A673 (cell line): ENCODE data around the gene CFAP97. TPM values are rescaled to one million over a fixed set of nuclear protein-coding genes. Genes with fewer than 3 reads are reported as not detected.
A peak's percentile ranks its signal among the peaks of the same experiment; 100 is the strongest.

Source experiments
- BruUV-seq: library from RNA; stranded (reverse); fragments of 400-500 nt; replicated peaks from 2 replicates; lab custom pipeline; 2021; lab: Mats Ljungman, UMichigan
- CTCF ChIA-PET: fragments of 300-600 bp; sonication (Branson Sonifier 250); formaldehyde crosslinking; loops from one replicate; lab custom pipeline; 2022; ENCODE audit warnings: antibody characterized with exemption; lab: Charles Lee
- POLR2A ChIA-PET: fragments of 300-600 bp; sonication (Branson Sonifier 250); formaldehyde crosslinking; loops from one replicate; lab custom pipeline; 2022; ENCODE audit warnings: antibody characterized with exemption; ENCODE audit not compliant: low non-redundant PET; lab: Charles Lee
- DNase-seq: peaks from one replicate; pipeline ENCODE4 v3.0.0-alpha.2; 2015; ENCODE audit warnings: low spot score
- H3K27ac ChIP-seq: fragments of 200-600 bp; sonication (generic); 2 replicates; pipeline ENCODE4 v1.5.1; 2016; ENCODE audit warnings: mixed run types, low read depth, mild to moderate bottlenecking, mixed read lengths, antibody characterized with exemption, low read length; ENCODE audit not compliant: poor library complexity, severe bottlenecking
- H3K27me3 ChIP-seq: fragments of 200-600 bp; sonication (generic); replicated peaks from 2 replicates; pipeline ENCODE4 v1.6.1; 2017; ENCODE audit warnings: mixed run types, low read depth, mild to moderate bottlenecking, mixed read lengths, antibody characterized with exemption, low read length; ENCODE audit not compliant: insufficient read depth, poor library complexity
- H3K36me3 ChIP-seq: fragments of 200-600 bp; sonication (generic); 2 replicates; pipeline ENCODE4 v1.6.1; 2016; ENCODE audit warnings: mixed run types, mild to moderate bottlenecking, mixed read lengths, antibody characterized with exemption, low read length; ENCODE audit not compliant: insufficient read depth, poor library complexity, severe bottlenecking
- H3K4me1 ChIP-seq: fragments of 200-600 bp; sonication (generic); 2 replicates; pipeline ENCODE4 v1.6.1; 2017; ENCODE audit warnings: mixed run types, mild to moderate bottlenecking, mixed read lengths, antibody characterized with exemption, low read length; ENCODE audit not compliant: insufficient read depth, poor library complexity, severe bottlenecking
- H3K4me3 ChIP-seq: fragments of 200-600 bp; sonication (generic); 2 replicates; pipeline ENCODE4 v1.5.1; 2016; ENCODE audit warnings: low read depth, mixed run types, mild to moderate bottlenecking, mixed read lengths, low read length; ENCODE audit not compliant: poor library complexity, severe bottlenecking
- H3K9me3 ChIP-seq: fragments of 200-600 bp; sonication (generic); 2 replicates; pipeline ENCODE4 v1.6.1; 2016; ENCODE audit warnings: mixed run types, low read depth, mild to moderate bottlenecking, mixed read lengths, antibody characterized with exemption, low read length; ENCODE audit not compliant: poor library complexity, severe bottlenecking
- CTCF ChIP-seq: fragments of 300-800, 200-600 bp; sonication (generic); conservative IDR thresholded peaks from 2 replicates; pipeline ENCODE4 v1.5.1; 2017; ENCODE audit warnings: low read depth, mild to moderate bottlenecking, antibody characterized with exemption, low read length, moderate library complexity, mixed read lengths
- EZH2 ChIP-seq: fragments of 200-600 bp; sonication (generic); IDR thresholded peaks from 2 replicates; pipeline ENCODE4 v1.6.1; 2017; ENCODE audit warnings: borderline replicate concordance, low read depth, mild to moderate bottlenecking, mixed read lengths, antibody characterized with exemption, low read length; ENCODE audit not compliant: poor library complexity, severe bottlenecking
- intact Hi-C: fragments of 100-400 bp; cut with micrococcal nuclease; formaldehyde crosslinking; loops from one replicate; pipeline ENCODE4 v1.10.0; 2022; ENCODE audit not compliant: unreplicated experiment
- total RNA-seq: library from RNA; stranded (reverse); gene quantifications from 2 replicates; pipeline ENCODE4 v1.2.3, GENCODE V29; 2021

CFAP97 gene
- total RNA-seq, 1 experiment from 2014 or later: 28.9 TPM

GRCh38 chr4:185117300-185117934 lies 86.4 kb downstream of the CFAP97 start:
- Histone ChIP-seq H3K9me3 (no peaks in the 10 kb centered on the region), H3K4me1 (peaks cover 5% of the 10 kb centered on the region), H3K27me3 (no peaks in the 10 kb centered on the region), H3K27ac (no peak overlapping the region), H3K36me3 (no peaks in the 10 kb centered on the region), H3K4me3 (no peak overlapping the region)
- ChIA-PET CTCF (no interaction called here), POLR2A (no interaction called here)
- no TSS peak for BruUV-seq
- no peak for TF ChIP-seq EZH2
- no peak for TF ChIP-seq CTCF
- intact Hi-C loops: no loop called here
- DNase-seq: no peak

GRCh38 chr4:185115827-185116232 lies 88.0 kb downstream of the CFAP97 start:
- TF ChIP-seq CTCF (no peak), EZH2 (no peak)
- CTCF ChIA-PET: no interaction called here
- H3K27me3 ChIP-seq: no peaks in the 10 kb centered on the region
- POLR2A ChIA-PET: no interaction called here
- DNase-seq: peak; percentile 30
- H3K9me3 ChIP-seq: no peaks in the 10 kb centered on the region
- H3K4me1 ChIP-seq: peaks cover 5% of the 10 kb centered on the region
- H3K4me3 ChIP-seq: no peak overlapping the region
- H3K27ac ChIP-seq: no peak overlapping the region
- no TSS peak for BruUV-seq
- no peaks in the 10 kb centered on the region for H3K36me3 ChIP-seq
- intact Hi-C loops: no loop called here

- Histone ChIP-seq H3K4me1 (no peaks in the 10 kb centered on the region), H3K4me3 (no peak overlapping the region), H3K27me3 (no peaks in the 10 kb centered on the region), H3K9me3 (no peaks in the 10 kb centered on the region), H3K27ac (no peak overlapping the region), H3K36me3 (no peaks in the 10 kb centered on the region)
- ChIA-PET POLR2A (no interaction called here), CTCF (interaction anchor here (0.6 kb wide), 1 partner anchor 19 kb away, joined by 7 read pairs; no protein-coding TSS in a partner anchor)
- DNase-seq: no peak
- intact Hi-C loops: no loop called here
- TF ChIP-seq EZH2 (no peak), CTCF (no peak)
- BruUV-seq: no TSS peak
Observed at GRCh38 chr4:185113340-185113739, 90.5 kb downstream of the CFAP97 start.
